IPS-20b (cell line): ENCODE results near the gene IFIH1.

ENCODE experiments used
- H3K27ac ChIP-seq: one replicate; pipeline ENCODE4 v1.5.1; 2013; ENCODE audit warnings: low read length
- H3K27me3 ChIP-seq: 2 replicates; pipeline ENCODE4 v1.6.1; 2013; ENCODE audit warnings: mild to moderate bottlenecking, low read length, inconsistent platforms; ENCODE audit not compliant: insufficient read depth
- H3K36me3 ChIP-seq: 2 replicates; pipeline ENCODE4 v1.6.1; 2013; ENCODE audit warnings: low read depth, mild to moderate bottlenecking, inconsistent platforms, low read length, moderate library complexity; ENCODE audit not compliant: insufficient read depth
- H3K4me1 ChIP-seq: 2 replicates; pipeline ENCODE4 v1.6.1; 2013; ENCODE audit warnings: mild to moderate bottlenecking, control low read depth, inconsistent platforms, low read length, moderate library complexity; ENCODE audit not compliant: insufficient read depth
- H3K4me3 ChIP-seq: 2 replicates; pipeline ENCODE4 v1.5.1; 2013; ENCODE audit warnings: mild to moderate bottlenecking, low read length, inconsistent platforms
- H3K9ac ChIP-seq: 2 replicates; pipeline ENCODE4 v1.6.1; 2013; ENCODE audit warnings: low read depth, mild to moderate bottlenecking, inconsistent platforms, low read length, moderate library complexity
- H3K9me3 ChIP-seq: 2 replicates; pipeline ENCODE4 v1.6.1; 2013; ENCODE audit warnings: mild to moderate bottlenecking, low read depth, low read length, inconsistent platforms; ENCODE audit not compliant: insufficient read depth

Gene IFIH1

GRCh38 chr2:162308747-162309503, 9.6 kb downstream of the IFIH1 start:
- Histone ChIP-seq H3K27me3 (no peaks in the 10 kb centered on the region), H3K4me1 (no peaks in the 10 kb centered on the region), H3K4me3 (no peak overlapping the region), H3K27ac (no peak overlapping the region), H3K9me3 (no peaks in the 10 kb centered on the region), H3K36me3 (no peaks in the 10 kb centered on the region), H3K9ac (no peak overlapping the region)

DNA sequence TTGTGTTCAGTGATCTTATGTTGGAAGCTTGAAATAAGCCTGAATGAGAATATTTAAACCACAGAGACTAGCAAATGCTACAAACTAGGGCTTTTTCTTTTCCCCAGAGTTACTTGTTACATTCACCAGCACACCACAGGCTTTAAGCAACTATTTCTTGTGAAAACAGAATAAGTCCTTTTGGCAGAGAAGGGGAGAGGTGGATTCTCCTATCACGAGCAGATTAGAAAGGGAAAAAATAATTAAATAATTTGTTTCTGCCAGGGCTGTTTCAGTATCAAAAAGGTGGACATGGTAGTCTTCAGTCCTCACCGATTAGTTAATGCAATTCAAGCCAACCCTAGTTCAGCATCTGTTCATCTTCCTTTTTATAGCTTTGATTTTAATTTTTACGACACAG, 12.6 kb downstream of the IFIH1 start:
- Histone ChIP-seq H3K4me1 (no peaks in the 10 kb centered on the region), H3K36me3 (no peaks in the 10 kb centered on the region)

DNA sequence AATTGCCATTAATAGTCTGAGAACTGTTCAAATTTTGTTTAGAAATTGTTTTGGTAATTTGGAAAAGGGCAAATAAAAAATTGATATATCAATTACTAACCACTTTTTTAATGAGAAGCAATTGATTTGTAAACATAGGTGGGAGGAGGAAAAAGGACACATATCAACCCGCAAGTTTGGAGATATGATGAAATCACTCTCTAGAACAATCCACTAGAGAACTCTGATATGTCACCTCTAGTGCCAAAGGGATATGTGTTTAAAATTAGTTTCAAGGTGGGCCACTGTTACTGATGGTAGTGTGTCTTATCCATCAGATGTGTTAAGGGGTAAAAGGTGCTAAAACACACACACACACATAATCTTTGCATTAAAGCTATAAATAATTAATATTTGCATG, 16.6 kb downstream of the IFIH1 start:
- H3K27me3 ChIP-seq: no peaks in the 10 kb centered on the region
- H3K4me1 ChIP-seq: no peaks in the 10 kb centered on the region
- no peaks in the 10 kb centered on the region for H3K36me3 ChIP-seq
- H3K27ac ChIP-seq: no peak overlapping the region
- H3K9ac ChIP-seq: no peak overlapping the region
- no peak overlapping the region for H3K4me3 ChIP-seq
- no peaks in the 10 kb centered on the region for H3K9me3 ChIP-seq

More for the DNA sequence above, 12.6 kb downstream of the IFIH1 start:
- no peaks in the 10 kb centered on the region for H3K27me3 ChIP-seq
- no peaks in the 10 kb centered on the region for H3K9me3 ChIP-seq
- H3K27ac ChIP-seq: no peak overlapping the region
- no peak overlapping the region for H3K4me3 ChIP-seq
- H3K9ac ChIP-seq: no peak overlapping the region

DNA sequence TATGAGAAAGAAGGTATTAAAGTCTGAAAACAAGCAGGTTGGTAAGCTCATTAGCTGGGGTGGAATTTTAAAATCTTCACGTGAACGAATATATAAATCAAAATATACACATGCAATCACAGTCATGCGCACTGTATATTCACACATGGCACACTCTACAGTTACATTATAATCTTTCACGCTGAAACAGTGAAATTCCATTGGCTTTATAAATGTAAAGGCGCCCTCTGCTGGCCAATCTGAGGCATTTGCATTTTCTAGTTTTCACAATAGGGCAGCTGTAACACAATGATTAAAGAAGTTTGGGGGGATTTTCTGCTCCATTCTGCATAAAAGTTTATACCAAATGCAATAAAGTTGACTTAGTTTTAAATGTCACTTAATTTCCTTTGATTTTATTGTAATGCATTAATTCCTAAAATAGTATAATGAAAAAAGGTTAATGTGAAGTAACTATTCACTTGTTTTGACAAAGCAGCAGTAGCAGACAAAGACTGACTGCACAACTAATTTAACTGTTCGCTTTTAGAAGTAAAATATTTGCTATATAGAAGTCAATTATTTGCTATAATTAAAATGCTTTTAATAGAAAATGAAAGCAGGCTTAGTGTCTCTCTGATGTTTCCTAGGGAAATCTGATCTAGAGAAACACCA, 17.2 kb downstream of the IFIH1 start:
- Histone ChIP-seq H3K4me3 (no peak overlapping the region), H3K9ac (no peak overlapping the region), H3K9me3 (no peaks in the 10 kb centered on the region), H3K4me1 (no peaks in the 10 kb centered on the region), H3K27me3 (no peaks in the 10 kb centered on the region), H3K27ac (no peak overlapping the region), H3K36me3 (no peaks in the 10 kb centered on the region)

DNA sequence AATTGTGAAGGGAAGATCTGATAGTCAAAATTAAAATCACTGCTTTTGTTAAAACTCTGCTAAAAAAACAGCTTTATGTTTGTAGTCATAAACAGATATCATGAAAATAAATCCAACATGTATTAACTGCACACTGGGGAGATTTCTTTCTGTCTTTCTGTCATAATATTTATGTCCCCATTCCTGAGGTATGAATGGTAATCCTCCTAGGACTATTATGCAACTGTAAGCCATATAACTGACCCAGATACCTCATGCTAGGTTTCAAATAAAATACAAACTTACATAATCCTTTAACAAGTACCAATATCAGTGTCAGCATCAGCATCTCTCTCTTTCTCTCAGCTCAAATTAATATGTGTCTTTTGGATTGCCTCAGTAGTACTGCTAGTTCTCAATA, 18.2 kb downstream of the IFIH1 start:
- H3K36me3 ChIP-seq: no peaks in the 10 kb centered on the region
- no peak overlapping the region for H3K9ac ChIP-seq
- H3K4me1 ChIP-seq: no peaks in the 10 kb centered on the region
- H3K27me3 ChIP-seq: no peaks in the 10 kb centered on the region
- no peak overlapping the region for H3K27ac ChIP-seq
- no peak overlapping the region for H3K4me3 ChIP-seq
- H3K9me3 ChIP-seq: no peaks in the 10 kb centered on the region

DNA sequence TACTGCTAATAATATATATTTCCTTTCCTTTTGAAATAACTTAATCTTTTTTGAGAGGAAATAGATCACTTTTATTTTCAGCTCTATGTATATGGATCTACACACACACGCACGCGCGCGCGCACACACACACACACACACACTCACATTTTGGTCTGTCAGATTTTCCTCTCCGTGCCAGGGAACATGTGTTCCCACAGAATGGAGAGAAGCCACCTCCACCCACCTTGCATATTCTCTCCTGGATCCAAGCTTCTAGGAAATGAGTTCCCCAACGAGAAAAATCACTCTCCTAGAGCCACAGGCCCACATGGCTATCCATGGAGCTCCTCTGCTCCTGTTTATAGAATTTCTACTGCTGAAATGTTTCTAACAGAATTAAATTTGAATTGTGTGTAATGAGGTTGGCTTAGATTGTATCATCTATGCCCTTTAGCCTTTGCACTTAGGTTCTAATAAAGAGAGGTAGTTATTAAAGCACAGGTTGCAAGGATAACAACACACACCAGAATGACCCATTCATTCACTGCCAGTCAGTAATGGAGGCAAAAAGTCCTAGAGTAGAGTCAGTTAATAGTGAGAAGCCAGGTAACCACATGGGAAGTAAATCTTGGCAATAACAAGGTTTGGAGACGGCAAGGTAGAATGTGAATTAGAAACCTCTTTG, 19.7 kb downstream of the IFIH1 start:
- Histone ChIP-seq H3K4me1 (no peaks in the 10 kb centered on the region), H3K4me3 (no peak overlapping the region)

DNA sequence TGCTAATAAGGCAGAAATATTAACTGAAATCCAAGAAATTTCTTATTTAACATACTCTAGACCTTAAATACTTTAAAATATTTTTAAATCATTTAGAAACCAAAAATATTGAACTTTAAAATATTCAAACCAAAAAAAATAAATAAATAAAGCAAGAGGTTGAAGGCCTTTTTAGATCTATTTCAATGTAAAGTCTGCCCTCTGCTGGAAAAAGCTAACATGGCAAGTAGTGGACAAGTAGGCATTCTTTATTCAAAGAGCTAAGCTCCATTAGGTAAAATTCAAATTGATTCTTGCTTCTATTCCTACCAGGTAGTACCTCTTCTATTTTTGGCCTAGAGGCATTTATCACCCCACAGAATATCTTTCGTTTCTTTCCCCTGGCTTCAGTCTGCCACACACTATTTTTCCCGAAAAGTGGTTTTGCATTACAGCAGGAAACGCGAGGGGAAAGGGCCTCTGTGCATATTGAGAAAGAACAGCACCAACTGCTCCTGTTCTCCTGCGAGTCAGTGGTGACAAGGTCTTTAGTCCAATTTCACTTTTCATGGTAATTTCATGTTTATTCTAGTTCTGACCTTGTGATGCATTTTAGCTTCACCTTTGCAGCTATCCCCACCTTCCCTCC, 20.4 kb downstream of the IFIH1 start:
- H3K27me3 ChIP-seq: no peaks in the 10 kb centered on the region
- no peaks in the 10 kb centered on the region for H3K36me3 ChIP-seq
- no peak overlapping the region for H3K9ac ChIP-seq

More for the DNA sequence above, 19.7 kb downstream of the IFIH1 start:
- Histone ChIP-seq H3K27ac (no peak overlapping the region), H3K27me3 (no peaks in the 10 kb centered on the region), H3K9me3 (no peaks in the 10 kb centered on the region), H3K36me3 (no peaks in the 10 kb centered on the region), H3K9ac (no peak overlapping the region)

DNA sequence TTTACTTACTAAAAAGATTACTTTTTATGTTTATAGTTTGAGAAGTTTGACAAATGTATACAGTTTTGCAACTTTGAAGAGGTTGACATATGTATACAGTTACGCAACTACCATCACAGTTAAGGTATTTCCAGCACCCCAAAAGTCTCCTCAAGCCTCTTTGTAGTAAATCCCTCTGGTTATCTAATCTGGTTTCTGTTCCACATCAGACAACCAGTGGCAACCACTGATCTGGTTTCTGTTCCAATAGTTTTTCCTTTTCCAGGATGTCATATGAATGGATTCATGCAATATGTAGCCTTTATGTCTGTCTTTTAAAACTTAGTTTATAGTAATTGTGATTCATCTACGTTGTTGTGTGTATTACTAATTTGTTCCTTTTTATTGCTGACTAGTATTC, 23.5 kb downstream of the IFIH1 start:
- Histone ChIP-seq H3K4me1 (no peaks in the 10 kb centered on the region), H3K27ac (no peak overlapping the region), H3K4me3 (no peak overlapping the region), H3K36me3 (no peaks in the 10 kb centered on the region), H3K27me3 (no peaks in the 10 kb centered on the region), H3K9me3 (no peaks in the 10 kb centered on the region), H3K9ac (no peak overlapping the region)

More for the DNA sequence above, 20.4 kb downstream of the IFIH1 start:
- H3K4me1 ChIP-seq: no peaks in the 10 kb centered on the region
- H3K4me3 ChIP-seq: no peak overlapping the region
- no peaks in the 10 kb centered on the region for H3K9me3 ChIP-seq
- no peak overlapping the region for H3K27ac ChIP-seq

GRCh38 chr2:162293122-162293786, 25.2 kb downstream of the IFIH1 start:
- no peaks in the 10 kb centered on the region for H3K9me3 ChIP-seq
- no peak overlapping the region for H3K4me3 ChIP-seq
- H3K36me3 ChIP-seq: no peaks in the 10 kb centered on the region
- H3K9ac ChIP-seq: no peak overlapping the region
- no peaks in the 10 kb centered on the region for H3K27me3 ChIP-seq
- H3K4me1 ChIP-seq: no peaks in the 10 kb centered on the region
- no peak overlapping the region for H3K27ac ChIP-seq

DNA sequence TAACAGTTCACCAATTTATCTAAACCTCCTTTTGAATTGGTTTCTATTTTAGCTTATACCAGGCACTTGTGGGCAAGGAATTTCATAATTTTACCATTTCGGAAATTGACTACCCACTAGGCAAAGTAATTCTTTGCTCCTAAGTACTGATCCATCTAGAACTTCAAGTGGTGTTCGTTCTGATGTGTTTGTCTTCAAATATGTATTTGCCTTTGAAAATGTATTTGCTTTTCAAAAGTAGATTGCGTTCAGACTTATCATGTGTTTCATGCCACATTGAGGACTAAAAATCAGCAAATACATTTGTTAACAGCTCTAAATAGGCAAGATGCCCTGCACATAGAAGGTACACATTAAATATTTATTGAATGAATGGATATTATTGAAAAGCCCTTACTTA, 26.7 kb downstream of the IFIH1 start:
- Histone ChIP-seq H3K4me3 (no peak overlapping the region), H3K27me3 (no peaks in the 10 kb centered on the region), H3K9ac (no peak overlapping the region), H3K27ac (no peak overlapping the region), H3K36me3 (no peaks in the 10 kb centered on the region), H3K4me1 (no peaks in the 10 kb centered on the region), H3K9me3 (no peaks in the 10 kb centered on the region)

DNA sequence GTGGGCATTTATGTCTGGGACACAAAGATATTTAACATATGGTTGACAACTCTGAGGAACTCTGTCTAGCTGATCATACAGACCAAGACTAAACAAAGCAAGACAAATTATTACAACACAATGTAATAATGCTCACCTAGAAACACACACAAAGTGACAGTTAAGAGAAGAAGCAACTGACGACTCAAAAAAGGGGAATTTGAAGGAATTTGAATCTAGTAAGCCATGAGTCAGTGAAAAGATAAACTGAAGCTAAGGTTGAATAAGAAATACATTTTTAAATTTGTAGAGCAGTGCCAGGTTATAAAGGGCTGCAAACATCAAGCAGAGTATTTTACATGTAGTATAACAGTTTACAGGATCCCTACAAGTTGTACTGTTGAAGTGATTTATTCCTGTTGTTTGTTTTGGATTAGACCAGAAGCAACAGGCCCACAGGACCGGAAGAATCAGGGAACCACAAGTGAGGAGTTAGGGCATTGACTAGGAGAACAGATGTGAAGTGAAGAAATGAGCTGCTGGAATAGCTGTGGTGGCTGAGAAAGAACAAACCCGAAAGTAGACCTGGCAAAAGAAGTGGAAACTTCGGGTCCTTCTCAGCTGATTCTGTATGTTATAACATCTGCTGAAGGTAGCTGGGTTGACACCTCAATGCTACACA, 35.6 kb downstream of the IFIH1 start:
- Histone ChIP-seq H3K9me3 (no peaks in the 10 kb centered on the region), H3K4me1 (no peaks in the 10 kb centered on the region), H3K36me3 (no peaks in the 10 kb centered on the region), H3K27ac (no peak overlapping the region), H3K4me3 (no peak overlapping the region), H3K9ac (no peak overlapping the region), H3K27me3 (no peaks in the 10 kb centered on the region)
